ENCODE data around the gene KCTD5.
A peak's percentile ranks its signal among the peaks of the same experiment; 100 is the strongest.
"Not testable (repeated sequence)": the region's sequence is repeated elsewhere in the genome, so short reads cannot be mapped to it uniquely, and the experiment has no call there.

Gene KCTD5

DNA sequence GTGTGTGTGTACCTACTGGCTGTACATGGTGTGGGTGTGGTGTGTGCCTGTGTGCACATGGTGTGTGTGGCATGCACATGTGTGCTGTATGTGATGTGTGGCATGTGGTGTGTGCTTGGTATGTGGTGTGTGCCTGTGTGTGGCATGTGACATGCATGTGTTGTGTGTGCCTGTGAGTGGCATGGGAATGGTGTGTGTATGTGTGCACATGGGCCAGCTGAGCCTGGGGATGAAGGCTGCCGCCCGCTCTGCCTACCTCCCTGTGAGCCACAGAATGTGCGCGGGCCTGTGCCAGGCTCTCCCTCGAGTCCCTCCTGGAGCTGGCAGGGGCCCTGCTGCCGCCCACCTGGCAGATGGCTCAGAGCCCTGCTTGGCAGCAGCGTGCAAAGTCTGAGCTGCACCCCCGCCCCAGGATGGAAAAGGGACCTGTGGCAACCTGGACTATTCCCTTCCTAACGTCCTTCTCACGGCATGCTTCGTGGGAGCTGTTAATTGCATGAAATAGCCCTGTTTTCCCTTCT lies 28.4 kb downstream of the KCTD5 start:
- no peak for DNase-seq

DNA sequence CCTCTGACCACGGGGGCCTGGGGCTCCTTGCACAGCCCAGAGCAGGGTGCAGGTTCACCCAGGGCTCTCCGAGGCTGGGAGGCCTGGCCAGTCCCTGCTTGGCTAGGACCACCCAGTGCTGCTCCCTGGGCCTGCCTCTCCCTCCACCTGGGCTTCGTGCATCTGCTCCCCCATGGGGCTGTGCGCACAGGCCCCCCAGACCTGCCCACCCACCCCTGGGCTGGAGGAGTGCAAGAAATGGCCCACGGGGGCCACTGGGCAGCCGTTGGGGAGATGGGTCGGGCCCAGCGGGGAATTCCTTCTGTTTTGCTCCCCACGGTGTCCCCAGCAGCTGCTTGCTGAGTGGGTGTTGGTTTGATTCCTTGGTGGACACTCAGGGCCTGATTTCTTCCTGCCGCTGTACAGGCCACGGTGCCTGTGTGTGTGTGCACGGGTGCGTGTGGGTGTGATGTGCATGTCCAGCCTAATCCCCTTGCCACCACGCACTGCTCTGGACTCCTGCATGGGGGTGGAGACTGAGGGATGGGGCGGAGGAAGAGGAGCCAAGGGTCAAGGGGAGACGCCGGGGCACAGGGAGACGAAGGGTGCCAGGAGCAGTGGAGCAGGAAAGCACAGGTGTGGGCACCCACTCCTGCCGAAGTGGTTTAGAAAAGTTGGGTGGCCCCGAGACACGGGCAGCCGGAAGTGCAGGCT lies 29.2 kb downstream of the KCTD5 start:
- no peak for DNase-seq

DNA sequence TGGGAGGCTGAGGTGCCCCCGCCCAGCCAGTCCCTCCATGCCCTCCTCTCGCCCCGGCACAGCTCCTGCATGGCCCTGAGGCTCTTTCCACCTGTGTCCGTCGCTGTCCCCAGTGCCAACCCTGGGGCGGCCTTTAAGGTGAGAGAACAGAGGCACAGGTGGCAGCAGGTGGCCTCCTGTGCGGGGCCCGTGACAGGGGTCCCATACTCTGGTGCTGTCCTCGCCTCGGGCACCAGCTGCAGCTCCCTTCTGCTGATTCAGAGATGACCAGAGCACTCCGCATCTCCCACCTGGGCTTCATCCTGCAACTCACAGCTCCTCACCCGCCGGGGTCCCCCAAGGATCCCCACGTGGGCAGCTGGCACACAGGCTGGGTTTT lies 29.7 kb downstream of the KCTD5 start:
- no peak for DNase-seq

DNA sequence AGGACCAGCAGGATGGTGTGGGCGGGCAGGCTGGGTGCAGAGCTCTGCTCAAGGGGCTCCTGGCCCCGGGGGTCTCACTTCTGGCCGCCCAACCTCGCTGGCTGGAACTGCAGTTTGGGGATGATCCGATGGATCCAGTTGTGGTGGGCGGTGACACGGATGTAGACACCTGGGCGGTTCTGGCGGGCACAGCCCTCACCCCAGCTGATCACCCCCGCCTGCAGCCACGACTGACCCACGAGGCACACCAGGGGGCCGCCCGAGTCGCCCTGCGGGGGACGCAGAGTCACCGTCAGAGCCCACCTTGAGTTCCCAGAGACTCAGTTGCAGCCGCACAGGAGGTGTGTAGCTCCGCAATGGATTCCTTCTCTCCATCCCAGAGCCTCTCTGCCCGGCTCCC lies 30.2 kb downstream of the KCTD5 start:
- no peak for DNase-seq

DNA sequence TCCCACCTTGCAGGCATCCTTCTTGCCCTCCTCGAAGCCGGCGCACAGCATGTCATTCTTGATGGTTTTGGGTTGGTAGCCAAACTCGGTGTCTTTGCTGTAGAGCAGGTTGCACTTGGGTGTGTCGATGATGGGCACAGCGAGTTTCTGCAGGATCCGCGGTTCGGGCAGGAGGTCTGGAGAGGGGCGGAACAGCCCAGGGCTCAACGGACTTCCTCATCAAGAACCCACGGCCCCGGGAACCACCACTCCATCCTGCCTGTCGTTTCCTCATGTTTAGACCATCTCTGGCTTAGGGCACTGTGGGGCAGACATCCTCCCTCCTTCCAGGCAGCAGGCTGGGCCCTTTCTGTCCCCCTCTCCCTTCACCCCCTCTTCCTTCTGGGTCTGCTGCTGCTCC lies 31.2 kb downstream of the KCTD5 start:
- DNase-seq: no peak

DNA sequence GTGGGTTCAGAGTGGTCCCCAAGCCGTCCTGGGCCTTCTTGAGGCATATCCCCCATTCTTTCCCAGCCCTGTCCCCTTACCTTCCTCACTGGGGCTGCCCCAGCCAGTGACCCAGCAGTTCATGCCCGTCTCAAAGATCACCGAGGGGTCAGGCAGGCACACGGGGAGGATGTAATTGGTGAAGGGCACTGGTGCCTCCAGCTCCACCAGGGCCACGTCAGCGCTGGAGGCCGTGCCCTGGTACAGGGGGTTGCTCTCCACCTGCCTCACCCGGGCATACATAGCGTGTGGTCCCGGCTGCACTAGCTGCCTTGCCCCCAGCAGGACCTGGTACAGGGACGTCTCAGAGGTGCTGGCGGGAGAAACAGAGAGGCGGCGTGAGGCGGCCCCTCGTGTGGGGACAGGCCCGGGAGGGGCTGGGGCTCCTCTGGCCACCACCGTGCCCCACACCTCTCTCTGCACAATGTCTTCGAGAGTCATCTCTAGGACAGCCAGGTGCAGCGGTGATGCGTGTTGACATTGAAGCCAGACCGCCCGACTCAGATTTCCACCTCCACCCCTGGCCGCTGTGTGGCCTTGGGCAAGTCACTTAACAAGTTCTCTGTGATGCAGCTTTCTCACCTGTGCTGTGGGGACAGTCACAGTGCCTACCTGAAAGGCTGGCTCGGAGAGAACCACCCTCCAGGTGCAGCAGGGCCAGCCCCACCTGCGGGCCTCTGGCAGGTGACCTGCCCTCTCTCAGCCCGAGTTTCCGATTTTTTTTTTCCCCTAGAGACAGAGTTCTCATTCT lies 31.9 kb downstream of the KCTD5 start:
- peak; percentile 41 for DNase-seq

DNA sequence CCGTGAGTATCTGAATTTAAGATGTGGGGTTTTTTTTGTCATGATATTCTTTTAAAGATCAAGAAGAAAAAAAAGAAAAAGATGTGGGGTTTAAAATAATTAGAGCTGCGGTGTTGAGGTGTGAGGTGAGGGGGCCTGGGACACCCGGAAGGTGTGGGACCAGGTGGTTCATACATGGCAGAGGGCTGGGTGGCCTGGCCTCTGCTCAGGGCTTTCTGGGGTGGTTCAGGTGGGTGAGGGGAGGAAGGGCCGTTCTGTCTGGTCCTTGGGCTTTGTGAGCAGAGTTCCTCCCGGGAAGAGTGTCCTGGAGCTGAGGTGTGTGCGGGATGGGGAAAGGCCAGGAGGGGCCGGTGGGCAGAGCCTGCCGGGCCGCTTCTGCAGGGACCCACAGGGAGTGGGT lies 32.7 kb downstream of the KCTD5 start:
- no peak for DNase-seq

DNA sequence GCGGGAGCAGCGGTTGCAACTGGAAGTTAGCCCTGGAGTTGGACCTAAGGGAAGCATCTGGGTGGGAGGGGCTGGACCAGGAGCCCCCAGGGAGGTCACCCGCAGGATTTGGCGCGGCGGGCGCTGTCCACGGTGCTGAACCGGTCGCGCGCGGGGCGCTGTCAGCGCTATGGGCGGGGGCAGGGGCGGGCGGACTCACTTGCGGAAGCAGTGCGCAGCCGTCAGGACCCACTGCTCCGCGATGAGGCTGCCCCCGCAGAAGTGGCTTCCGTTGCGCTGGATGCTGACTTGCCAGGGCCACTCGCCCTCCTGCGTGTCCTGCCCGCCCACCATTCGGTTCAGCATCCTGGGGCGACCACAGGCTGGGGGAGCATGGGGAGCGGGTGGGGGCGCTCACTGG lies 33.2 kb downstream of the KCTD5 start:
- peak; percentile 68 for DNase-seq

DNA sequence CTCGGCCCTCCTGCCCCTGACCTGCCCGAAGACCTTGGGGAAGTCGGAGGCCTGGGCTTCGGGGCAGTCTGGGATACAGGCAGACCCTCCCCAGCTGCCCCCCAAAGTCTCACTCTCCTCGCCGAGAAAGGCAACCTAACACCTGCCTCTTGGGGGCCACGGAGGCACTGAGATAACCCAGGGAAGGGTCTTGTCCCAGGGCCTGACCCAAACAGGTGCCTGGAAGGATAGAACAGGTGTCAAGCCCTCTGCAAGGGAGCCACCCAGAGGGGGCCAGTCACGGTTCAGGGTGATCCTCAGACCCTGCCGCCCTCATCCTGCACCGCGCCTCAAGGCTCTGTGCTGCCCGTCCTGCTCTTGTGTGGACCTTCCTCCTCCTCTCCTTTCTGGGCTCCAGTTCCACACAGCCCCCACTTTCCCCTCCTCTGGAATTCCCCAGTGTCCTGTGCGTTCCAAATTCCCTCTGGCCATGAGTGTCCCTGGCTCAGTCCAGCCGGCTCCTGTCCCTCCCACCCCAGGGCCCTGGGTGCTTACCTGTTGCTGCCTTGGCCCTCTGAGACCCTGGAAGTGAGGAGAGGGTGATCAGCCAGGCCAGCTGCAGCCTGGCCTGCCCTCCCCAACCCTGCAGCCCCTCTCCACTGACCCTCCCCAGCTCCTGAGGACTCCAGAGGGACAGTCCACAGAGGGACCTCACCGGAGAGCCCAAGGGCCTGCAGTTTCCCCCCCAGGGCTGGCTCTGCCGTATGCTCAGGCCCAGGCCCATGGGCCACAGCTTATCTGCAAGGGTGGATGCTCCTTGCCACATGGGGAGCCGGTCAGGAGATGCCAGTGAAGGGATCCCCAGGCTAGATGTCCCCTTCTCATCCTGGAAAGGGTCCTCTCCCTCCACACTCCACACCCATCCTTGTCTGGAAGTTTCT lies 33.9 kb downstream of the KCTD5 start:
- no peak for DNase-seq

DNA sequence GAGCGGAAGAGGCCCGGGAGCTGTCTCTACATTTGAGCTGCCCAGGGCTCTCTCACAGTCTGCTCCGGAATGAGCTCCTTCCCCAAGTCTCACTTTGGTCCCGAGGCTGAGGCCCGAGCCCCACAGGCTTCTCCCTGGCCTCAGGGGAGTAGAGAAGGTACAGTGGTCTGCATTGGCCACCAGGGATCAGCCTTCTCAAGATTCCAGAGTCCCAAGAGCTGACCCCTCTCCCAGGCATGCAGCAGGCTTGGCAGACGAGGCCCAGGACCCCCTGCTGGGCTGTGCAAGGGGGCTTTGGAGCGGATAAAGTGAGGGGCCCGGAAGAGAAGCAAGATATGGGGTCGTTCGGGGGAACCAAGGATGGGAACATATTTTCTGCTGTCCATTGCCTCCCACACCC lies 34.6 kb downstream of the KCTD5 start:
- no peak for DNase-seq

DNA sequence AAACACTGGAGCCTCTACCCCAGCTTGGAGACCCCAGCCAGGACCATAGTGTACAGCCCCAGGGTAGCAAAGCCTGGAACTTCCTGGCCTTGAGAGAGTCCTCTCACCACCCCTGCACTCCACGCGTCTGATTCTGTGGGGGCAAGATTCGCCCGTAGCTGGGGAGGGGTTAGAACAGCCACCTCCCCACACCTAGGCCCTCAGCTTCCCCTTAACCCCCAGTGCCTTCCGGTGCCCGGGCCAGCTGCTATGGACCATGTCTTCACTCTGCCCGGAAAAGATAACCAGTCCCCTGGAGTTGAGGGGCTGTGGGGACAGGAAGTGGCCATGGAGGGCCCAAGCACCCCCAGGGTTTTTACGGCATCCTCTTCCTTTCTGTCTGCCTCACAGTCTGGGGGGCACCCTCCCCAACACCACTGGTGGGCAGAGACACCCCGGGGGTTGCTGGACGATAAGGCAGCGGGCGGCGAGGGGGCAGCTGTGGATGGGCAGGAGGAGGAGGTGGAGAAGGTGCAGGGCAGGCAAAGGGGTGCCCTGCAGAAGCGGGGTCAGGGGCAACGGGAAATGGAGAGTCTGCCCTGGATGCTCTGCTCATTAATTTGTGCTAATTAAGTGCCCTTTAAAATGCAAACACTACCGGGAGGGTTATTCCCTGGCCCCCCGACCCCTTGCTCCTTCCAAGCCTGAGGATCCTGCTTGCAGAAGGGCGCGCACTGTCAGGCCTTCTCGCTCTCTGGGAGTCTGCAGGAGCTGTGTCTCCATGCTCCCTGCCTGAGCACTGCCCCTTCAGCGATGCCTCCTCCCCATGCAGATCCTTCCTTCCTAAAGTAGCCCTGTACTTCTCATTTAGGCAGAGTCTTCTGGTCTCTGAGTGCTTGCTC lies 35.3 kb downstream of the KCTD5 start:
- no peak for DNase-seq

DNA sequence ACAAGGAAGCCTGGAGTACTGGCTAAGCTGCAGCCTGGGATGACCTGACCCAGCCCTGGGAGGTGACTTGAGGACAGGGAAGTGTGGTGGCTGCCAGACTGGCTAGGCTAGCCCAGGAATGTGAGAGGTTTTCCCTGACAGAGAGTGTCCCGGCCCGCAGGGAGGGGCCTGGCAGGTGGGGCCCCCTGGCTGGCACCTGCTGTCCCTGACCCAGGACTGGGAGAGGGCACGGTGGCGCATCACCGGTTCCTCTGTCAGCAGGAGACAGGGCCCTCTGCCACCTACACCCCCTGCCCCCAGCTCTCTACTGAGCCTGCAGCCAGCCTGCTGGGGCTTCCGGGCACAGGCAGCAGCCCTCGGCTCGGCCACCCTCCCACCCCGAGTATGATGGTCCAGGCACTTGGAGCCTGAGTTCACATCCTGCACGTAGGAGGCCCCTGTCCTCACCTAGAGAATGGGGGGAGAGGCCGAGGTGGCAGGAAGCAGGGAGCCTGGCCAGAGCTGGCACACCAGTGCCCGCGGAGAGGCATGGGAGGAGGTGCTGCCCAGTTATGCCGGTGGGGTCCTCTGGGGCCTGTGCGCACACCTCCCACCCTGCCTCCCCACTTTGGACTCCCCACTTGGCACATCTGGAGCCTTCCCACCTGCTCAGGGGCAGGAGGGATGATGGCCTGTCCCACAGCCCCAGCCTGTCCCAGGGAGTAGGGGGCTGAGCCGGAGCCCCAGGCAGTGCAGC lies 37.2 kb downstream of the KCTD5 start:
- no peak for DNase-seq

DNA sequence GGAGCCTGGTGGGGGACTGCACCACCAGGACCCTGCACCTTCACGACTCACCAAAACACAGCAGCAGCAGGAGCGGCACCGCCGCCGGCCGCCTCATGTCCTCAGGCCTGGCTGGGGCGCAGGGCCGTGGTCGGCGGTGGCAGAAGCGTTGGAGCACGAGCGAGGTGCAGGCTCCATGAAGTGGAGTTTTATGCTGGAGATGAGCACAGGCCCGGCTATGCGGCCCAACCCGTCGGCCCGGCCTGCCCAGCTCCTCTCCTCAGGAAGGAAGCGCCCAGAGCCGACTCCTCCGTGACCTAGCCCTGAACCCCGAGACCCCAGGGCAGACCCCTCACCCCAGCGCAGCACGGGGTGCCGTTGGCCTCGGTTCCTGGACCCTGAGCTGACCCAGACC lies 37.7 kb downstream of the KCTD5 start, which contains the start of gene PRSS27:
PRSS27 (minus strand) TSS at position 161 of the 394 bp plus-strand sequence; CDS start at position 97, 64 bp downstream.
- no peak for DNase-seq

DNA sequence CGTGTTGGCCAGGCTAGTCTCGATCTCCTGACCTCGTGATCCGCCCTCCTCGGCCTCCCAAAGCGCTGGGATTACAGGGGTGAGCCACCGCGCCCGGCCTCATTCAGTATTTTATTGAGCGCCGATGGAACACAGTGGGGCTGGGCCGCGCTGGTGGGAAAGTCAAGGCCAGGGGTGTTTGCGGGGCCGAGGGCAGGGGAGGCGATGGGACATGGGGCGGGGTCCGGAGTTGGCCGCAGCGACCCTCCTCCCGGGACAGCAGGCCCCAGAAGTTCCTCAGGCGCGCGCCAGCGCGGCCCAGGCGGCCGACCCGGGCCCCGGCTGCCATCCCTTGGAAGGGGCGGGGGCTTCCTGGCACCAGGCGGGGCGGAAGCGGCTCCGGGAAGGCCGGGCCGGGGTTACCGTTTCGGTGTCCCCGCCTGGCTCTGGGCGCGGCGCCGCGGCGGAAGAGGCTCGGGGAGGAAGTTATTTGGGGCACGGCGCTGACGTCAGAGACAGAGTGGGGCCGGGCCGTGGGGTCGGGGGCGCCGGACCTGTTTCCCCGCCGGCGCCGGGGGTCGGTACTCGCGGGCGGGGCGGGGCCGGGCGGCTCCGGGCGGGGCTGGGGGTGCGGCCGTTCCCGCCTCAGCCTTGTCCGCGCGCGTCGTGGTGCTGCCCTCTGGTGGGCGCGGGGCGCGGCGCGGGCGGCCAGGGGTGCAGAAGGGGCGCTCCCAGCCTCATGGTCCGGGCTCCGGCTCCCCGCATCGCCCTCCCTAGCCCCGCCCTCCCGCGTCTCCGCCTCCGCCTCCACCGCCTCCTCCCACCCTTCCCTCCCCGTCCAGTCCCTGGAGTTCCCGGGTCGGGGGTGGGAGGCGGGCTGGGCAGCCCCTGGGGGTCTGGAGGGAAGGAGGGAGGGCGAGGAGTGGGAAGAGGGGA lies 38.7 kb downstream of the KCTD5 start:
- DNase-seq: peak; percentile 96

DNA sequence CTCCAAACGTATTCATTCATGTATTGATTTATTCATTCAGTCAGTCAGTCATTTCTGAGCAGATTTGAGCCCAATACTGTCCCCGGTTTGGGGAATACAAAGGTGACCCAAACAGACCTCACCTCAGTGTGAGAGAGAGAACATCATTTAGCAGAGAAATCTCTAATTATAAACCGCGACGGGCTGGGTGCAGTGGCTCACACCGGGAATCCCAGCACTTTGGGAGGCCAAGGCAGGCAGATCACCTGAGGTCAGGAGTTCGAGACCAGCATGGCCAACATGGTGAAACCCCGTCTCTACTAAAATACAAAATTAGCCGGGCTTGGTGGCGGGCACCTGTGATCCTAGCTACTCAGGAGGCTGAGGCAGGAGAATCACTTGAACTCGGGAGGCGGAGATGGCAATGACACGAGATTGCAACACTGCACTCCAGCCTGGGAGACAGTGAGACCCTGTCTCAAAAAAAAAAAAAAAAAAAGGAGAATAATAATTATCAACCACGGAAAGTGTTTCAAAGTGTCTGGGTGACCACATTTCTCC lies 39.4 kb downstream of the KCTD5 start:
- DNase-seq: not testable (repeated sequence)

DNA sequence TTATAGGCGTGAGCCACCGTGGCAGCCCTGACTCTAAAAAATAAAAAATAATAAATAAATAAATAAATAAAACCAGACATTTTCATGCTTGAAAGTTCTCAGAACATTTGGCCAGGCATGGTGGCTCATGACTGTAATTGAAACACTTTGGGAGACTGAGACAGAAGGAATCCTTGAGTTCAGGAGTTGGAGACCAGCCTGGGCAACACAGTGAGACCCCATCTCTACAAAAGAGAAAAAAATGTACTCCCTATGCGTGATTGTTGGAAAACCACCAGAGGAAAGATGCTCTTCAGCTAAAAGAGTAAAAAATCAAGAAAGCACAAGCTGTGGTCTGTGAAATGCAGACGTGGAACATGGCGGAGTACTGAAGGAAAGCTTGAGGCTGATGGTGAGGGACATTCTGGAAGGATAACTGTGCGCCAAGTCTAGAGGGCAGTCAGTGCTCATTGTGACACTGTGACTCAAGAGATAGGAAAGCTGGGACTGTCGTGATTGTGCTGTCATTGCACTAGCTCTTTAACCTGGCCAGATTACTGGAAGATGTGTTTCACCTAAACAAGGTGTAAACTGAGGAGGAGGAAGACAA lies 41.9 kb downstream of the KCTD5 start:
- no peak for DNase-seq

DNA sequence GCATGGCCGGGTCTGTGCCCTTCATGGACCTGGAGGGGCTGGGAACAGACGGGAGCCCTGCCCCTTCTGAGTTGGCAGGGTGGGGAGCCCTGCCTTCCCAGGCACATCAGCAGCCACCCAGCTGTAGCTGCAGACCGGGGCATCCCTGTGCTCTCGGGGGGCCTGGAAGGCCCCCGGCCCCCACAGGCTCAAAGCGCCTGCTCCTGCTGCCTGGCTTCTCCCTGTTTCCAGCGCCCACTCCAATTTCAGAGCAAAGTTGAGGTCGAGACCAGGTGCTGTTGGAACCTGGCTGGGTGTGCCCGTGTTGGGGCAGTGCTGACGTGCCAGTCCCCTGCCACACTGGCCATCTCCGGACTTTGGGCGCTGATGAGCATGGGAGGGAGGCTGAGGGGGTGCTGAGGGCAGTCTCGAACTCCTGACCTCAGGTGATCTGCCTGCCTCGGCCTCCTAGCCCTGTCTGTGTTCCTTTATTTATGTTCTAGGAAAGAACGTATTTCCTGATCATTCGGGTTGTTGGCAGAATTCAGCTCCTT lies 42.6 kb downstream of the KCTD5 start:
- DNase-seq: no peak

DNA sequence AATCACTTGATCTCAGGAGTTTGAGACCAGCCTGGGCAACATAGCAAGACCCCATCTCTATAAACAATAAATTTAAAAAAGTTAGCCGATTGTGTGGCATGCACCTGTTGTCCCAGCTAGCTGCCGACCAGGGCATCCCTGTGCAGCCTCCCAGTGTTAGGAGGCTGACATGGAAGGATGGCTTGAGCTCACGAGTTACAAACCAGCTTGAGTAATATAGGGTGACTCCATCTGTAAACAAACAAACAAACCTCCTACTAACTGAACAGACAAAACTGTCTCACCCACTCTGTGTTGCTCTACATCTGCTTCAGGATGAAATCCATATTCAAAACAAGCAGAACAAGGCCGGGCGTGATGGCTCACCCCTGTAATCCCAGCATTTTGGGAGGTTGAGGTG lies 44.6 kb downstream of the KCTD5 start:
- no peak for DNase-seq

DNA sequence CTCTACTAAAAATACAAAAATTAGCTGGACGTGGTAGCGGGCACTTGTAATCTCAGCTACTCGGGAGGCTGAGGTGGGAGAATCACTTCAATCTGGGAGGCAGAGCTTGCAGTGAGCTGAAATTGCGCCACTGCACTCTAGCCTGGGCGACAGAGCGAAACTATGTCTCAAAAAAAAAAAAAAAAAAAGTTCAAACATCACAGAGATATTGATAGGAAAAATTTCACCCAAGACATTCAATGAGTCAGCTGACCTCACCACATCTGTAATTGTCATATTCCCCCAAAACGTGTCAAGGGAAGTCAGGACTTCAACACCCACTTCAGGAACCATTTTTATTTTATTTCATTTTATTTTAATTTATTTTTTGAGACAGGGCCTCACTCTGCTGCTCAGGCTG lies 45.7 kb downstream of the KCTD5 start:
- DNase-seq: no peak

Measured in RPMI8226 (cell line).